Measurements from ENCODE around the gene ATG3.

GRCh38 chr3:112498914-112499711 is 62.6 kb downstream of the ATG3 start, which contains the start of gene BTLA:
- TF ChIP-seq CTCF (conservative IDR thresholded peaks at IDR 0.05) (no peak), ZFX (IDR thresholded peaks at IDR 0.05) (no peak)
